Aorta (tissue), 5 donors: Measurements from ENCODE around the gene ZFHX3. TPM values are rescaled to one million over a fixed set of nuclear protein-coding genes. Genes with fewer than 3 reads are reported as not detected.

Experiments used
- ATAC-seq: fragments of 200-7000 bp; cut with Tn5 transposase; one replicate; pipeline ENCODE4 v1.9.1; 2022; ENCODE audit warnings: moderate library complexity; ENCODE audit not compliant: low FRiP score
- DNase-seq, 2 donors: peaks; one replicate each; pipeline ENCODE4 v3.0.0-alpha.2; 2020
- H3K27ac ChIP-seq, 2 donors: one replicate each; pipeline ENCODE4 v1.5.1; 2013; ENCODE audit warnings: low read length in 2 of 2, mild to moderate bottlenecking in 2 of 2, moderate library complexity in 2 of 2, control low read depth in 1 of 2, inconsistent platforms in 1 of 2, low read depth in 1 of 2
- H3K27me3 ChIP-seq, 2 donors: one replicate each; pipeline ENCODE4 v1.6.1; 2013; ENCODE audit warnings: control low read depth in 1 of 2, low read length in 1 of 2, mild to moderate bottlenecking in 1 of 2, moderate library complexity in 1 of 2; ENCODE audit not compliant: insufficient read depth in 2 of 2, control insufficient read depth in 1 of 2
- H3K36me3 ChIP-seq, 2 donors: one replicate each; pipeline ENCODE4 v1.6.1; 2013; ENCODE audit warnings: control low read depth in 1 of 2, low read length in 1 of 2, mild to moderate bottlenecking in 1 of 2; ENCODE audit not compliant: insufficient read depth in 2 of 2, control insufficient read depth in 1 of 2
- H3K4me1 ChIP-seq, 2 donors: one replicate each; pipeline ENCODE4 v1.6.1; 2013; ENCODE audit warnings: low read length in 2 of 2, control low read depth in 1 of 2, mild to moderate bottlenecking in 1 of 2, moderate library complexity in 1 of 2; ENCODE audit not compliant: insufficient read depth in 2 of 2, control insufficient read depth in 1 of 2
- H3K4me3 ChIP-seq, 2 donors: one replicate each; pipeline ENCODE4 v1.5.1; 2013; ENCODE audit warnings: low read length in 2 of 2, control low read depth in 1 of 2, mild to moderate bottlenecking in 1 of 2
- H3K9me3 ChIP-seq: one replicate; pipeline ENCODE4 v1.6.1; 2013; ENCODE audit warnings: mild to moderate bottlenecking, low read length; ENCODE audit not compliant: control insufficient read depth
- WGBS, 2 donors: extraction: QIAGEN DNeasy Blood & Tissue Kit; methylation state at CpG; one replicate each; pipeline ENCODE4 v1.1.7; 2013; 5-methylcytosine and 5-hydroxymethylcytosine counted together
- intact Hi-C, 2 donors: fragments of 100-400 bp; cut with DNase I; formaldehyde crosslinking; loops; one replicate each; pipeline versions ENCODE4 v1.14.2 to v1.15.0; 2022
- polyA plus RNA-seq, 2 donors: library from polyadenylated mRNA; stranded (reverse); fragments of 200-250 nt; gene quantifications; one replicate each; pipeline ENCODE4 v1.2.3, GENCODE V29; 2013
- total RNA-seq, 2 donors: library from RNA; stranded (reverse); fragmentation: NEBNext Ultra II Directional; extraction: Animal tissue kit (Norgen Biotek cat#: 25700); gene quantifications; one replicate each; pipeline ENCODE4 v1.2.1, GENCODE V29; 2021
- donor health status: healthy with polysubstance abuse.
- donor health status: Bipolar disorder and iron deficiency.
- donor health status: DM: no; HTN: no; CAD: no.
- donor health status: DM: no; HTN: no; CAD: no.
- donor health status: DM: yes; HTN: yes; CAD: no.

Gene ZFHX3
- total and polyA plus RNA-seq, 4 donors, result 4.3 to 96.9 (median 37.7) TPM

DNA sequence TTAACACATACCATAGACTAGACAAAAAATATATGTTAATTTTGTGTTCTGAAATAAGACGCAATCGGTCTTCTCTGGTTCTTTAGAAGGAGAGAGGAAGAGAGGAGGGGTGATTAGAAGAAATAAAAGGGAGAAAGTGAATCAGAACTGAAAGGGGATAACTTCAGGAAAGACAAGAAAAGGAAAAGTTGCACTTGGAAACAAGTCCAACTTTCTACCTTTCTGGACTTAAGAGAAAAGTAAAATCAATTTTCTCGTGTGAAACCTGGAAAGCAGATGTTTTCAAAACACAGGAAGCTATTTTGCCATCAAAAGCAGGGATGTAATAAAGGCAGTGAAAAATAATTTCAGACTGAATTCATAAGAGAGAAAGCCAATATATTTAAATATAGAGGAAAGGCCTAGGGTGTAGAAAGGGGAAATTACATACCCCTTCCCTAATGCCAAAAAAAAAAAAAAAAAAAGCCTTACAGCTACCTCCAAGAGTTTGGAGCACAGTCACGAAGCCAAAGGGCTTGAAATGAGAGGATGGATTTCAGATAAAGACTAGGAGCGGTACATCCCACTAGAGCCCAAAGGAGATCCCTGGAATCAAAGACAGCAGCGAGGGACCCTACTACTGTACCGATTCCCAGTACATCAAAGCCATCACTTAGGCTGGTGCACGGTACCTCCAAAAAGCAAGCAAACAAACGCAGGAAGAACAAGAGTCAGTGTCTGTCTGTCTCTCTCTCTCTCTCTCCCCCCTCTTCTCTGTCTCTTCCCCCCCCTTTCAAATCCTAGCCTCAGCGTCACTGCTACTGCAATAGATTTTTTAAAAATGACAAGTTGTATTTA, 12.1 kb upstream of the ZFHX3 start:
- no peak for ATAC-seq

DNA sequence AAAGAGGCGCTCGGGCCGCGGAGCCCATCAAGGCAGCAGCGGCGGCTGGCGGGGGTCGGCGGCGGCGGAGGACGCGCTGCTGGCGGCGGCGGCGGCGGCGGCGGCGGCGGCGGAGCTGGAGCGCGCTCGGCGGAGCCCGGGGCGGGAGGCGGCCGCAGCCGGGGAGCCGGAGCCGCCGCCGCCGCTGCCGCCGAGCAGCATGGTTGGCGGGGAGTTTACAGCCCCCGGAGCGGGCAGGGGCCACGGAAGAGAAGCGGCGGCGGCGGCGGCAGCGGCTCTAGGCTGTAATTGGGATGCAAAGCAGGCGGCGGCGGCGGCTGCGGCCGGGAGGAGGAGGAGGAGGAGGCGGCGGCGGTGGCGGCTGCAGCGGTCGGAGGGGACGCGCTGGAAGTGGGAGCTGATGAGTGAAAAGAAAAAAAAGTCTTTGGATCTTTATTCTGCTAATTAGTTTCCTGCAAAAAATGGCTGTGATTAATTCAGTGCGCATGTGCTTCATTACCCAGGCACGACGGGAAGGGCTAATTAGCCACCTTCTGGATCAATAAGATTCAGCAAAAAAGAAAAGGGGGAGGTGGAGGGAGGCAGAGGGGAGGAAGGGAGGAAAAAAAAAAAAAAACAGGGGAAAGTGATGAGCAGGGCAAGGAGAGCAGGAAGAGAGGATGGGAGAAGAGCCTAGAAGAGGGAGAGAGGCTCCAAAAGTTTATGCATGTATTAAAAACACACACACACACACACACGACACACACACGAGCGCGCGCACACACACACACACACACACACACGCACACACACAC, 10.9 kb upstream of the ZFHX3 start:
- peak overlapping the region; percentile 92 to 100 for H3K27ac ChIP-seq
- H3K9me3 ChIP-seq, result no peaks in the 10 kb centered on the region
- H3K4me3 ChIP-seq, result peak overlapping the region; percentile 77 to 100
- H3K36me3 ChIP-seq, result no peaks in the 10 kb centered on the region
- intact Hi-C loops, result loop anchor here (5.0 kb wide), 2 partner anchors 33 to 212 kb away; no protein-coding TSS in a partner anchor
- DNase-seq, result peak; percentile 70 to 87
- no peaks in the 10 kb centered on the region for H3K4me1 ChIP-seq
- ATAC-seq, result peak; percentile 19
- WGBS, 2 donors, result 0% methylated on average over 33 to 72 of the region's 72 CpGs
- no peaks in the 10 kb centered on the region for H3K27me3 ChIP-seq

More for the DNA sequence above, 12.1 kb upstream of the ZFHX3 start:
- Histone ChIP-seq H3K27me3 (no peaks in the 10 kb centered on the region), H3K9me3 (no peaks in the 10 kb centered on the region), H3K4me1 (no peaks in the 10 kb centered on the region), H3K36me3 (no peaks in the 10 kb centered on the region), H3K4me3 (peak overlapping the region; percentile 77 to 100), H3K27ac (peak overlapping the region; percentile 96 to 100)
- 1 to 4% methylated on average over 10 of the region's 10 CpGs for WGBS, 2 donors
- intact Hi-C loops, result loop anchor here (5.0 kb wide), 4 partner anchors 32 to 273 kb away; no protein-coding TSS in a partner anchor
- DNase-seq, result no peak

DNA sequence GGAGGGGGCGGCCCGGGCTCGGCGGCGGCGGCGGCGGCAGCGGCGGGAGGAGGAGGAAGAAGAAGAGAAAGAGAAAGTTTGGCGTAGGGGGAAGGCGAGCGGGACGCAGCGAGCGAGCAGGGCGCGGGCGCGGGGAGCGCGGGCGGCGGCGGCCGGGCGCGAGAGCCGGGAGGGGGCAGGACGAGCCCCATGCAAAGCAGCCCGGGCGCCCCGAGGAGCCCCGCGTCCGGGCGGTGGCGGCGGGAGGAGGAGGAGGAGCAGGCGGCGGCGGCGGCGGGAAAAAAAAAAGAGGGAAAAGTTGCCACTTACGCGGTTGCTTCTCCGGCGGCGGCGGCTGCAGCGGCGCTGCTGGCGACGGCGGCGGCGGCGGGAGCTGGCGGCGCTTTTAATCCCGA, 10.3 kb upstream of the ZFHX3 start:
- intact Hi-C loops, result loop anchor here (5.0 kb wide), 2 partner anchors 34 to 211 kb away; no protein-coding TSS in a partner anchor

DNA sequence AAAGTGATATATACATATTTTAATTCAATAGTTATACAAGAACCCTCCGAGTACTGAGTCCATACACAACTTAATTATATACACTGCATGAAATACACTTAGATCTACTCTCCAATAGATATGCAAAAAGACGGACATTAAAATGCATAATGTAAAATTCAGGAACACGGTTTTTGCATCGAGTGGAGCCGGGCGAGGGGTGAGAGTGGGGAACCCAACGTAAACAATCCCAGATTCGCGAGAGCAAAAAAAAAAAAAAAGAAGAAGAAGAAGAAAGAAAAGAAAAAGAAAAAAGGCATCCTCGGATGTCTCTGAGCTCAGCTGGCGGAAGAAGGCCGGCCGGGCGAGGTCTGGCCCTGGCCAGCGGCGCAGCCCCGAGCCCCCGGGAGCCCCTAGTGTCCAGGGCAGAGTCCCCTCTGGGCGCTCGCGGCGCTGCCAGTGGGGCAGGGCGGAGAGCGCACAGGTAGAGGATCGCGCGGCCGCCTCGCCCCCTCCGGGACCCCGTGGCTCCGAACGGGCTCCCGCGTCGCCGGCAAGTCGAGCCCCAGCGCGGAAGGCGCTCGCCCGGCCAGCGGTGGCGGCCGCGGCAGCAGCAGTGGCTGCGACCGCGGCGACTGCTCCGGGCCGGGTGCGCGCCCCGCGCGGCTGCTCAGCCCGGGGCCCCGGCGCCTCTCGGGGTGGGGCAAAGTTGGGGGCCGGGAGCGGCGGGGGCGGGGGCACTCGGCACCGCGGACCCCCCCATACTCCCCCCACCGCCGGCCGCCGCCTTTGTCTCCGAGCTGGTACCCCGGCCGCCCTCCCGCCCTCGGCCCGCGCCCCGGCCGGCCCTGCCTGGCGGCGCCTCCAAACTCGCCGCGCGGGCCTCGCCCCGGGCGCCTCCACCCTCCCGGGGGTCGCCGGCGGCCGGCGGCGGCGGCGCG, 9.6 kb upstream of the ZFHX3 start:
- Histone ChIP-seq H3K27me3 (no peaks in the 10 kb centered on the region), H3K36me3 (no peaks in the 10 kb centered on the region), H3K4me3 (peak overlapping the region; percentile 77 to 100), H3K4me1 (peaks cover 0 to 2% of the 10 kb centered on the region in 2 donors), H3K27ac (peak overlapping the region; percentile 100), H3K9me3 (no peaks in the 10 kb centered on the region)
- peak; percentile 42 for ATAC-seq
- WGBS, 2 donors, result 0 to 1% methylated on average over 48 to 101 of the region's 101 CpGs
- intact Hi-C loops, result loop anchor here (5.0 kb wide), 2 partner anchors 35 to 210 kb away; no protein-coding TSS in a partner anchor
- peak in 1 of 2 donors; percentile 54 for DNase-seq

More for the DNA sequence above, 10.3 kb upstream of the ZFHX3 start:
- peak overlapping the region; percentile 77 to 100 for H3K4me3 ChIP-seq
- WGBS, 2 donors, result 0 to 1% methylated on average over 16 to 61 of the region's 61 CpGs
- ATAC-seq (no peak), DNase-seq (peak; percentile 73 to 84)
- peak overlapping the region; percentile 92 to 100 for H3K27ac ChIP-seq
- H3K9me3 ChIP-seq, result no peaks in the 10 kb centered on the region
- H3K4me1 ChIP-seq, result no peaks in the 10 kb centered on the region
- H3K36me3 ChIP-seq, result no peaks in the 10 kb centered on the region
- H3K27me3 ChIP-seq, result no peaks in the 10 kb centered on the region

DNA sequence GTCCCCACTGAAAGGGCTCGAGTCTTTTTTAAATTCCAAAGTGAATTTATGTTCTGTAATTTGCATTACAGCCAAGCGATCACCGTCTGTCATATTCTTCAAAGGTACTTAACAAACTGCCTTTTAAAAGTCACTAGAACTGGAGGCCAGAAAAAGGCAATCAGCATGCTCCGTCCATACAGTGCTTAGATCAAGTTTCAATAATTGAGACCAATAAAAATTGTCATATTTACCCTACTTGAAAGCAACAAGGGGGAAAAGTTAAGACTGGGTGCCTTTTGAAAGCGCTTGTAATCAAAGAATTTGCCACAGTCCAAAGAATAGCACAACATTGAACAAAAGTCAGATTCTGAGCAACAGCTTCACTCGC, 9.0 kb upstream of the ZFHX3 start:
- peaks cover 0 to 2% of the 10 kb centered on the region in 2 donors for H3K4me1 ChIP-seq
- peak overlapping the region; percentile 20 to 100 for H3K27ac ChIP-seq
- H3K27me3 ChIP-seq, result no peaks in the 10 kb centered on the region
- H3K4me3 ChIP-seq, result peak overlapping the region; percentile 77 to 100
- no peaks in the 10 kb centered on the region for H3K9me3 ChIP-seq
- H3K36me3 ChIP-seq, result no peaks in the 10 kb centered on the region
- DNase-seq, result no peak
- no peak for ATAC-seq
- WGBS, 2 donors, result 2% methylated on average over 6 of the region's 6 CpGs
- intact Hi-C loops, result loop anchor here (5.0 kb wide), 2 partner anchors 35 to 210 kb away; no protein-coding TSS in a partner anchor

DNA sequence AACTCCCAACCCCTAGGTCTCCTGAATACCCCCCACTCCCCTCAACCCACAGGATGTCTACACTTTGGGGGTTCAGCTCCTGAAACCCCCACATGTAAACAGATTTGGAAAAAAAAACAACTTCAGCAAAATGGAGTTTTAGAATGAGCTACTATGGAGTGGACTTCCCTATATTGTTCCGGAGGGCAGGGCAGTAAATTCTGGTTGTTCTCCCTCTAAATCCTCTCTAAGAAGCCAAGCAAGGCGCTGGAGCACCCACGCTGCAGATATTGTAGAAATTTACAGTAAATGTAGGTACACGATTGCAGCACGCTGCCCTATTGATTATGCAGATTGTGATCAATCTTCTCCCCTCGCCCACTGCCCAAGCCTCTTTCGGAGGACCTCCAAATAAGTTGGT, 8.5 kb upstream of the ZFHX3 start:
- H3K4me1 ChIP-seq, result peaks cover 0 to 2% of the 10 kb centered on the region in 2 donors
- WGBS, 2 donors, result 2 to 3% methylated on average over 7 of the region's 7 CpGs
- no peaks in the 10 kb centered on the region for H3K27me3 ChIP-seq
- DNase-seq (peak in 1 of 2 donors; percentile 1), ATAC-seq (no peak)
- H3K9me3 ChIP-seq, result no peaks in the 10 kb centered on the region
- H3K4me3 ChIP-seq, result peak overlapping the region; percentile 77 to 100
- H3K27ac ChIP-seq, result peak overlapping the region; percentile 98 to 100
- intact Hi-C loops, result loop anchor here (5.0 kb wide), 2 partner anchors 36 to 209 kb away; no protein-coding TSS in a partner anchor
- H3K36me3 ChIP-seq, result no peaks in the 10 kb centered on the region

DNA sequence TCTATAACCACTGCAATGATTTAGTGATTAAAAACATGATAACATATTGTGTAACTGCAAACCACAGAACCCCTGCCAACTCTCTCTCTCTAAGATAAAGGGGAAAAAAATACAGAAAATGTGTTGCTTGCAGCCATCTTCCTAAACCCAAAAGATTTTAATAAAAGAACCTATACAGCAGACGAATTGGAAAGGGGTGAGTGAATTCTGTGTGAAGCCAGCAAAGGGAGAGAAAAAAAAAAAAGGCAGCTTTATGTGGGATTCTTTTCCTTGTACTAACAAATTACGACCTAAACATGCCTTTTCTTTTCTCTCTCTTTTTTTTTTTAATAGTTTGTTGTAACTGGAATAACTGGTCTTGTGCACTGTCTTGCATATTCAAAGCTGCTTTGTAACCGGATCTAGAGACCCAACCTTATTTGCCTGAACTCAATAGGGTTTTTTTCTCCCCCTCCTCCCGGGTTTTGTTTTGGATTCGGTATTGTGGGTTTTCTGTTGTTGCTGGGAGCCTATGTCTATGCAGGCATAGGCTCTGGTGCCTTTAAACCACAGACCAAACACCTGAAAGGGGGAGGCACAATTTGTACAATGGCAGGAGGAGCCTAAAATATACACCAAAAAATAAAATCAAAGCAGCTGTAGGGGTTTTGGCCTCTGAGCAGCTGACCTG, 7.0 kb upstream of the ZFHX3 start:
- WGBS, 2 donors, result 2 to 4% methylated on average over 5 of the region's 5 CpGs
- H3K27me3 ChIP-seq, result no peaks in the 10 kb centered on the region
- peaks cover 0 to 2% of the 10 kb centered on the region in 2 donors for H3K4me1 ChIP-seq
- H3K36me3 ChIP-seq, result no peaks in the 10 kb centered on the region
- H3K9me3 ChIP-seq, result no peaks in the 10 kb centered on the region
- intact Hi-C loops, result loop anchor here (5.0 kb wide), 4 partner anchors 37 to 208 kb away; no protein-coding TSS in a partner anchor
- no peak for DNase-seq
- H3K4me3 ChIP-seq, result peak overlapping the region in 1 of 2 donors; percentile 43
- ATAC-seq, result peak; percentile 12
- H3K27ac ChIP-seq, result peak overlapping the region; percentile 78 to 100
